ENCODE data around the gene PTN.

The PTN gene

GRCh38 chr7:137316648-137317353 lies 26.7 kb downstream of the PTN start:
- no peak for DNase-seq (ENCODE audit: low spot score)
- H3K79me1 ChIP-seq (ENCODE audit: low read depth, low read length), result no peaks in the 10 kb centered on the region
- H2BK5ac ChIP-seq (ENCODE audit: low read length), result no peak overlapping the region
- no peak overlapping the region for H2BK12ac ChIP-seq (ENCODE audit: low read length)
- H3K9ac ChIP-seq (ENCODE audit: low read depth, low read length, poor library complexity), result no peak overlapping the region
- no peak overlapping the region for H4K8ac ChIP-seq (ENCODE audit: low read depth, low read length)
- no peak overlapping the region for H2BK15ac ChIP-seq (ENCODE audit: low read length)
- peaks cover 0 to 8% of the 10 kb centered on the region in 2 donors for H3K4me1 ChIP-seq (ENCODE audit: control insufficient read depth in 2 of 2, insufficient read depth in 1 of 2, low read depth in 1 of 2, low read length in 2 of 2)
- no peak overlapping the region for H3K18ac ChIP-seq (ENCODE audit: low read length)
- H3K4me2 ChIP-seq (ENCODE audit: insufficient read depth, low read length, poor library complexity, severe bottlenecking), result no peak overlapping the region
- no peak overlapping the region for H2AK5ac ChIP-seq (ENCODE audit: low read depth, low read length)
- H3K4me3 ChIP-seq (ENCODE audit: low read length in 2 of 2), result no peak overlapping the region
- no peak overlapping the region for H2AFZ ChIP-seq (ENCODE audit: low read length)
- H3K27ac ChIP-seq (replicated peaks; ENCODE audit: low read length), result no peak overlapping the region
- WGBS, 2 donors (ENCODE audit: extremely low coverage in 2 of 2, insufficient read length in 2 of 2, insufficient replicate concordance in 1 of 2), result no CpG with 5 or more reads among the region's 9 CpGs
- no peak overlapping the region for H2BK120ac ChIP-seq (ENCODE audit: low read depth, low read length)
- H3K9me3 ChIP-seq (replicated peaks in 1 of 2; ENCODE audit: control insufficient read depth in 2 of 2, insufficient read depth in 1 of 2, low read depth in 1 of 2, low read length in 2 of 2), result peaks cover 2 to 11% of the 10 kb centered on the region in 2 donors
- H3K36me3 ChIP-seq (replicated peaks in 1 of 2; ENCODE audit: control insufficient read depth in 2 of 2, insufficient read depth in 2 of 2, low read length in 2 of 2), result peaks cover 0 to 17% of the 10 kb centered on the region in 2 donors
- no peak overlapping the region for H3K4ac ChIP-seq (ENCODE audit: low read length)
- H3K27me3 ChIP-seq (ENCODE audit: control insufficient read depth in 3 of 3, insufficient read depth in 3 of 3, low read depth in 1 of 3, low read length in 3 of 3), result no peaks in the 10 kb centered on the region
- no peak overlapping the region for H3K23ac ChIP-seq (ENCODE audit: low read depth, low read length, poor library complexity)
- no peak overlapping the region for H4K91ac ChIP-seq (ENCODE audit: low read depth, low read length, poor library complexity)
- H3K14ac ChIP-seq (ENCODE audit: low read length), result no peak overlapping the region

GRCh38 chr7:137313201-137313600 lies 30.3 kb downstream of the PTN start:
- no CpG with 5 or more reads among the region's 4 CpGs for WGBS, 2 donors (ENCODE audit: extremely low coverage in 2 of 2, insufficient read length in 2 of 2, insufficient replicate concordance in 1 of 2)
- Histone ChIP-seq H2BK12ac (ENCODE audit: low read length) (no peak overlapping the region), H2AFZ (ENCODE audit: low read length) (no peak overlapping the region), H3K9ac (ENCODE audit: low read depth, low read length, poor library complexity) (no peak overlapping the region), H2BK5ac (ENCODE audit: low read length) (no peak overlapping the region), H3K79me1 (ENCODE audit: low read depth, low read length) (no peaks in the 10 kb centered on the region), H2AK5ac (ENCODE audit: low read depth, low read length) (no peak overlapping the region), H3K9me3 (replicated peaks in 1 of 2; ENCODE audit: control insufficient read depth in 2 of 2, insufficient read depth in 1 of 2, low read depth in 1 of 2, low read length in 2 of 2) (peaks cover 2 to 26% of the 10 kb centered on the region in 2 donors), H2BK120ac (ENCODE audit: low read depth, low read length) (no peak overlapping the region), H3K4ac (ENCODE audit: low read length) (no peak overlapping the region), H2BK15ac (ENCODE audit: low read length) (no peak overlapping the region), H3K27ac (replicated peaks; ENCODE audit: low read length) (no peak overlapping the region), H3K18ac (ENCODE audit: low read length) (no peak overlapping the region), H3K27me3 (ENCODE audit: control insufficient read depth in 3 of 3, insufficient read depth in 3 of 3, low read depth in 1 of 3, low read length in 3 of 3) (no peaks in the 10 kb centered on the region), H3K4me1 (ENCODE audit: control insufficient read depth in 2 of 2, insufficient read depth in 1 of 2, low read depth in 1 of 2, low read length in 2 of 2) (peaks cover 0 to 5% of the 10 kb centered on the region in 2 donors), H4K8ac (ENCODE audit: low read depth, low read length) (no peak overlapping the region), H3K36me3 (replicated peaks in 1 of 2; ENCODE audit: control insufficient read depth in 2 of 2, insufficient read depth in 2 of 2, low read length in 2 of 2) (peaks cover 0 to 23% of the 10 kb centered on the region in 2 donors), H3K4me2 (ENCODE audit: insufficient read depth, low read length, poor library complexity, severe bottlenecking) (no peak overlapping the region), H3K23ac (ENCODE audit: low read depth, low read length, poor library complexity) (no peak overlapping the region), H3K4me3 (ENCODE audit: low read length in 2 of 2) (no peak overlapping the region), H3K14ac (ENCODE audit: low read length) (no peak overlapping the region), H4K91ac (ENCODE audit: low read depth, low read length, poor library complexity) (no peak overlapping the region)
- no peak for DNase-seq (ENCODE audit: low spot score)

GRCh38 chr7:137306748-137307147 lies 36.8 kb downstream of the PTN start:
- Histone ChIP-seq H3K4me2 (ENCODE audit: insufficient read depth, low read length, poor library complexity, severe bottlenecking) (no peak overlapping the region), H2AFZ (ENCODE audit: low read length) (no peak overlapping the region), H3K23ac (ENCODE audit: low read depth, low read length, poor library complexity) (no peak overlapping the region), H4K8ac (ENCODE audit: low read depth, low read length) (no peak overlapping the region), H3K4me3 (ENCODE audit: low read length in 2 of 2) (no peak overlapping the region), H3K4me1 (ENCODE audit: control insufficient read depth in 2 of 2, insufficient read depth in 1 of 2, low read depth in 1 of 2, low read length in 2 of 2) (peaks cover 9 to 42% of the 10 kb centered on the region in 2 donors), H3K9ac (ENCODE audit: low read depth, low read length, poor library complexity) (no peak overlapping the region), H4K91ac (ENCODE audit: low read depth, low read length, poor library complexity) (no peak overlapping the region), H3K9me3 (replicated peaks in 1 of 2; ENCODE audit: control insufficient read depth in 2 of 2, insufficient read depth in 1 of 2, low read depth in 1 of 2, low read length in 2 of 2) (peaks cover 0 to 19% of the 10 kb centered on the region in 2 donors), H3K27me3 (ENCODE audit: control insufficient read depth in 3 of 3, insufficient read depth in 3 of 3, low read depth in 1 of 3, low read length in 3 of 3) (no peaks in the 10 kb centered on the region), H3K4ac (ENCODE audit: low read length) (no peak overlapping the region), H3K79me1 (ENCODE audit: low read depth, low read length) (no peaks in the 10 kb centered on the region), H3K27ac (replicated peaks; ENCODE audit: low read length) (no peak overlapping the region), H2BK5ac (ENCODE audit: low read length) (no peak overlapping the region), H2BK12ac (ENCODE audit: low read length) (no peak overlapping the region), H3K14ac (ENCODE audit: low read length) (no peak overlapping the region), H2BK15ac (ENCODE audit: low read length) (no peak overlapping the region), H2BK120ac (ENCODE audit: low read depth, low read length) (no peak overlapping the region), H2AK5ac (ENCODE audit: low read depth, low read length) (no peak overlapping the region), H3K18ac (ENCODE audit: low read length) (no peak overlapping the region), H3K36me3 (replicated peaks in 1 of 2; ENCODE audit: control insufficient read depth in 2 of 2, insufficient read depth in 2 of 2, low read length in 2 of 2) (peaks cover 0 to 6% of the 10 kb centered on the region in 2 donors)
- DNase-seq (ENCODE audit: low spot score), result no peak
- WGBS, 2 donors (ENCODE audit: extremely low coverage in 2 of 2, insufficient read length in 2 of 2, insufficient replicate concordance in 1 of 2), result no CpG with 5 or more reads among the region's 4 CpGs

- peaks cover 0 to 17% of the 10 kb centered on the region in 2 donors for H3K9me3 ChIP-seq (replicated peaks in 1 of 2; ENCODE audit: control insufficient read depth in 2 of 2, insufficient read depth in 1 of 2, low read depth in 1 of 2, low read length in 2 of 2)
- H3K4me3 ChIP-seq (ENCODE audit: low read length in 2 of 2), result no peak overlapping the region
- H3K27me3 ChIP-seq (ENCODE audit: control insufficient read depth in 3 of 3, insufficient read depth in 3 of 3, low read depth in 1 of 3, low read length in 3 of 3), result no peaks in the 10 kb centered on the region
- H3K4me1 ChIP-seq (ENCODE audit: control insufficient read depth in 2 of 2, insufficient read depth in 1 of 2, low read depth in 1 of 2, low read length in 2 of 2), result peaks cover 9 to 42% of the 10 kb centered on the region in 2 donors
- no peak overlapping the region for H3K9ac ChIP-seq (ENCODE audit: low read depth, low read length, poor library complexity)
- H3K14ac ChIP-seq (ENCODE audit: low read length), result no peak overlapping the region
- H2BK120ac ChIP-seq (ENCODE audit: low read depth, low read length), result no peak overlapping the region
- H3K18ac ChIP-seq (ENCODE audit: low read length), result no peak overlapping the region
- no peak for DNase-seq (ENCODE audit: low spot score)
- no peak overlapping the region for H4K91ac ChIP-seq (ENCODE audit: low read depth, low read length, poor library complexity)
- no CpG with 5 or more reads among the region's 6 CpGs for WGBS, 2 donors (ENCODE audit: extremely low coverage in 2 of 2, insufficient read length in 2 of 2, insufficient replicate concordance in 1 of 2)
- peaks cover 0 to 6% of the 10 kb centered on the region in 2 donors for H3K36me3 ChIP-seq (replicated peaks in 1 of 2; ENCODE audit: control insufficient read depth in 2 of 2, insufficient read depth in 2 of 2, low read length in 2 of 2)
- H3K4me2 ChIP-seq (ENCODE audit: insufficient read depth, low read length, poor library complexity, severe bottlenecking), result no peak overlapping the region
- no peak overlapping the region for H2BK15ac ChIP-seq (ENCODE audit: low read length)
- H2AK5ac ChIP-seq (ENCODE audit: low read depth, low read length), result no peak overlapping the region
- no peak overlapping the region for H3K27ac ChIP-seq (replicated peaks; ENCODE audit: low read length)
- no peak overlapping the region for H2BK12ac ChIP-seq (ENCODE audit: low read length)
- no peak overlapping the region for H3K23ac ChIP-seq (ENCODE audit: low read depth, low read length, poor library complexity)
- no peak overlapping the region for H3K4ac ChIP-seq (ENCODE audit: low read length)
- H3K79me1 ChIP-seq (ENCODE audit: low read depth, low read length), result no peaks in the 10 kb centered on the region
- H2AFZ ChIP-seq (ENCODE audit: low read length), result peak overlapping the region; percentile 2
- no peak overlapping the region for H2BK5ac ChIP-seq (ENCODE audit: low read length)
- H4K8ac ChIP-seq (ENCODE audit: low read depth, low read length), result no peak overlapping the region
Observed at GRCh38 chr7:137305901-137306621, 37.5 kb downstream of the PTN start.

Data from neuronal stem cell (in vitro differentiated cells).